MM.1S (cell line): ENCODE data around the gene RAPGEF3.

Experiments
- DNase-seq: peaks from one replicate; pipeline ENCODE4 v3.0.0-alpha.2; 2015
- H2AFZ ChIP-seq: fragments of 300-600 bp; sonication (generic); 2 replicates; pipeline ENCODE4 v1.6.0; 2016; ENCODE audit warnings: antibody characterized with exemption, low read length
- H3F3A ChIP-seq: fragments of 300-600 bp; sonication (generic); 2 replicates; pipeline ENCODE4 v1.6.1; 2016; ENCODE audit warnings: mild to moderate bottlenecking, antibody characterized with exemption, low read length, moderate library complexity, mixed read lengths; ENCODE audit not compliant: insufficient read depth
- H3K27ac ChIP-seq: fragments of 300-600 bp; sonication (generic); 2 replicates; pipeline ENCODE4 v1.5.1; 2016; ENCODE audit warnings: mild to moderate bottlenecking, low read length
- H3K27me3 ChIP-seq: fragments of 300-600 bp; sonication (generic); replicated peaks from 2 replicates; pipeline ENCODE4 v1.6.0; 2016; ENCODE audit warnings: low read length; ENCODE audit not compliant: insufficient read depth
- H3K36me3 ChIP-seq: fragments of 300-600 bp; sonication (generic); replicated peaks from 2 replicates; pipeline ENCODE4 v1.6.1; 2016; ENCODE audit warnings: mild to moderate bottlenecking, low read length, mixed read lengths; ENCODE audit not compliant: insufficient read depth
- H3K4me1 ChIP-seq: fragments of 300-600 bp; sonication (generic); 2 replicates; pipeline ENCODE4 v1.6.1; 2016; ENCODE audit warnings: low read length, mixed read lengths
- H3K4me2 ChIP-seq: fragments of 300-600 bp; sonication (generic); 2 replicates; pipeline ENCODE4 v1.6.0; 2016; ENCODE audit warnings: low read depth, low read length
- H3K4me3 ChIP-seq: fragments of 300-600 bp; sonication (generic); 2 replicates; pipeline ENCODE4 v1.5.1; 2016; ENCODE audit warnings: low read length, mixed read lengths
- H3K79me2 ChIP-seq: fragments of 300-600 bp; sonication (generic); 2 replicates; pipeline ENCODE4 v1.6.1; 2016; ENCODE audit warnings: mixed run types, low read length, mixed read lengths
- H3K9ac ChIP-seq: fragments of 300-600 bp; sonication (generic); 2 replicates; pipeline ENCODE4 v1.6.1; 2016; ENCODE audit warnings: low read length, mixed read lengths
- H3K9me2 ChIP-seq: fragments of 300-600 bp; sonication (generic); replicated peaks from 2 replicates; pipeline ENCODE4 v1.6.1; 2016; ENCODE audit warnings: mild to moderate bottlenecking, low read length, mixed read lengths; ENCODE audit not compliant: insufficient read depth
- H3K9me3 ChIP-seq: fragments of 300-600 bp; sonication (generic); replicated peaks from 2 replicates; pipeline ENCODE4 v1.6.1; 2016; ENCODE audit warnings: mild to moderate bottlenecking, low read length, mixed read lengths; ENCODE audit not compliant: insufficient read depth
- H4K20me1 ChIP-seq: fragments of 300-600 bp; sonication (generic); 2 replicates; pipeline ENCODE4 v1.6.1; 2016; ENCODE audit warnings: mild to moderate bottlenecking, low read length, moderate library complexity, mixed read lengths; ENCODE audit not compliant: insufficient read depth
- CTCF ChIP-seq: fragments of 300-600 bp; sonication (generic); IDR thresholded peaks from 2 replicates; pipeline ENCODE4 v1.5.1; 2016; ENCODE audit warnings: antibody characterized with exemption, low read length, mixed read lengths
- EZH2 ChIP-seq: fragments of 300-600 bp; sonication (generic); optimal IDR thresholded peaks from 2 replicates; pipeline ENCODE3; 2017; ENCODE audit warnings: low read depth, mild to moderate bottlenecking, antibody characterized with exemption, low read length, mixed read lengths
- EZH2phosphoT487 ChIP-seq: fragments of 300-600 bp; sonication (generic); IDR thresholded peaks from 2 replicates; pipeline ENCODE4 v1.6.1; 2018; ENCODE audit warnings: antibody characterized with exemption, low read length

The RAPGEF3 gene

GRCh38 chr12:47757364-47757839 is 1.3 kb downstream of the RAPGEF3 start:
- no peaks in the 10 kb centered on the region for H4K20me1 ChIP-seq
- no peak overlapping the region for H2AFZ ChIP-seq
- TF ChIP-seq EZH2phosphoT487 = no peak
- TF ChIP-seq EZH2 = no peak
- no peak for TF ChIP-seq CTCF
- no peak overlapping the region for H3K4me2 ChIP-seq
- H3K79me2 ChIP-seq = no peaks in the 10 kb centered on the region
- peaks cover 32% of the 10 kb centered on the region for H3K4me1 ChIP-seq
- no peak overlapping the region for H3K27ac ChIP-seq
- H3K9me2 ChIP-seq = no peaks in the 10 kb centered on the region
- no peak for DNase-seq
- peaks cover 16% of the 10 kb centered on the region for H3F3A ChIP-seq
- H3K9me3 ChIP-seq = no peaks in the 10 kb centered on the region
- no peak overlapping the region for H3K4me3 ChIP-seq
- H3K9ac ChIP-seq = no peak overlapping the region
- 0 out of 2 replicates have a peak, but pooled peaks cover 3% of the 10 kb centered on the region for H3K27me3 ChIP-seq
- no peaks in the 10 kb centered on the region for H3K36me3 ChIP-seq

DNA sequence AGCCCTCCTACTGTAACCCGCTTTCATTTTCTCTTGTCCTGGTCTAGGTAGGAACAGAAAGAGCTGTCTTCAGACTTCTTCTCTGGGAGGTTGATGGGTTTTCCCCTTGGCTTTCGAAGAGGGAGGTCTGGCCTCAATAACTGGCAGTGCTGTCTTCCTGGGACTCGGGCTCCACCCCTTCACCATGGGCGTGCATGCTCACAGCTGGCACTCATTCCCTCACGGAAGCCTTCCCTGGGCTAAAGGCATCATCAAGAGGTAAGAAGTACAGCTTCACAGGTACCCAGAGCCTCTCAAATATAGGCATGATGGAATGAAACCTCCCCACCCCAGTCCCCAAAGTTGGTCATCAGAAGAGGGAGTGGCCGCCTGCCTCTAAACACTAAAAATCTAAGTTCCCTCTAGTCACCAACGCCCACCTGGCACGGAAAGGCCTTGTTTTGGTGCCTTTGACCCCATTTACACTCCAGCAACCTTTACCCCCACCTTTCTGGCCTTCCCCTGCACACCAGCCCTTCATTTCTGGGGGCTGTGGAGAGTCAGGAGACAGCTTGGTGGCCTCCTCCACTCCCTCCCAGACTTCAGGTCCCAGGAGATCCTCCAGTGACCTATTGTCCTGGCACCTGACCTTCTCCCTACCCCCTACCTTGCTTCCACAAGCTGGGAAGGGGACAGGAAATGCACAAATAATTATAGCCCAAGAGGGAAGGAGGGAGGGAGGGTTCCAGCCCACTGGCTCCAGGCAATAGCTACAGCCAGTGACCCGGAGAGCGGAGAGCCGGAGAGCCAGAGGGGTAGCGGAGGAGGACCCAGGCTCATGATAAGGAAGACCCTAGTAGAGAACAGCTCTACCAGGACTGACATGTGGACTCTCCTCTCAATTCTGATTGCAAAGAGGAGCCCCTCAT is 2.8 kb downstream of the RAPGEF3 start:
- H4K20me1 ChIP-seq = no peaks in the 10 kb centered on the region
- H3F3A ChIP-seq = peaks cover 16% of the 10 kb centered on the region
- no peak for TF ChIP-seq EZH2
- H3K4me2 ChIP-seq = peak overlapping the region; percentile 80
- H3K9me2 ChIP-seq = no peaks in the 10 kb centered on the region
- H3K9ac ChIP-seq = peak overlapping the region; percentile 34; the same call in 1 of the 2 replicates
- H3K4me3 ChIP-seq = peak overlapping the region; percentile 55
- DNase-seq = peak; percentile 87
- peak overlapping the region; percentile 76 for H3K27ac ChIP-seq
- no peaks in the 10 kb centered on the region for H3K79me2 ChIP-seq
- 0 out of 2 replicates have a peak, but pooled peaks cover 3% of the 10 kb centered on the region for H3K27me3 ChIP-seq
- peak overlapping the region; percentile 80 for H2AFZ ChIP-seq
- H3K4me1 ChIP-seq = peaks cover 32% of the 10 kb centered on the region
- no peaks in the 10 kb centered on the region for H3K36me3 ChIP-seq
- no peaks in the 10 kb centered on the region for H3K9me3 ChIP-seq

DNA sequence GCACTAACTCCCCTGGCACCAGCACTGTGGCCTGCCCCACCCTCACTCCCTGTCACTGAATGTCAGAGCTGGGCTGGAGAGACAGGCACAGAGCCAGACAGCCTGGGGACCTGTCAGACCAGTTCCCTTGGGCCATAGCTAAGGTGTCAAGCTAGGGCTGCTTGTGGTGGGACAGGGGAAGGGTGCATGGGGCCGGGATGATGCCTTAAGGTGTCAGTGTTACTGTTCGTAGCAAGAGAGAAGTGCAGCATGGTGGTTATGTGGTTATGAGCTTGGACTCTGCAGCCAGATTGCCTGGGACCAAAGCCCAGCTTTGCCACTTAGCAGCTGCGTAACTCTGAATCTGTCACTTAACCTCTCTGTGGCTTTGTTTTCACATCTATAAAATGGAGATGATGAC is 3.8 kb downstream of the RAPGEF3 start:
- TF ChIP-seq EZH2phosphoT487 (no peak), EZH2 (no peak), CTCF (no peak)
- Histone ChIP-seq H3K4me3 (peak overlapping the region; percentile 55), H3K4me1 (peaks cover 32% of the 10 kb centered on the region), H3K9ac (peak overlapping the region; percentile 34; the same call in 1 of the 2 replicates), H3F3A (peaks cover 16% of the 10 kb centered on the region), H3K4me2 (peak overlapping the region; percentile 80), H3K9me3 (no peaks in the 10 kb centered on the region), H3K79me2 (no peaks in the 10 kb centered on the region), H3K27me3 (0 out of 2 replicates have a peak, but pooled peaks cover 3% of the 10 kb centered on the region), H2AFZ (peak overlapping the region; percentile 80), H3K9me2 (no peaks in the 10 kb centered on the region), H3K27ac (peak overlapping the region; percentile 76), H3K36me3 (no peaks in the 10 kb centered on the region), H4K20me1 (no peaks in the 10 kb centered on the region)
- DNase-seq = peak; percentile 53
